RCC 7860 (cell line): ENCODE data around the gene SPG21.
"Not testable (repeated sequence)": the region's sequence is repeated elsewhere in the genome, so short reads cannot be mapped to it uniquely, and the experiment has no call there.

ENCODE experiments used
- DNase-seq: peaks from one replicate; pipeline ENCODE4 v3.0.0-alpha.2; 2015; ENCODE audit warnings: low spot score
- FAIRE-seq: peaks from 2 replicates; lab custom pipeline; 2012; peaks lifted over from hg19 to GRCh38; lab: Jason Lieb, UNC

Gene SPG21

GRCh38 chr15:64989416-64990167, at the start of gene SPG21:
Gene SPG21, minus strand, starts transcription at chr15:64989914. Its CDS starts 6,345 bp downstream, at chr15:64983569.
- DNase-seq (peak; percentile 79), FAIRE-seq (no peak)

DNA sequence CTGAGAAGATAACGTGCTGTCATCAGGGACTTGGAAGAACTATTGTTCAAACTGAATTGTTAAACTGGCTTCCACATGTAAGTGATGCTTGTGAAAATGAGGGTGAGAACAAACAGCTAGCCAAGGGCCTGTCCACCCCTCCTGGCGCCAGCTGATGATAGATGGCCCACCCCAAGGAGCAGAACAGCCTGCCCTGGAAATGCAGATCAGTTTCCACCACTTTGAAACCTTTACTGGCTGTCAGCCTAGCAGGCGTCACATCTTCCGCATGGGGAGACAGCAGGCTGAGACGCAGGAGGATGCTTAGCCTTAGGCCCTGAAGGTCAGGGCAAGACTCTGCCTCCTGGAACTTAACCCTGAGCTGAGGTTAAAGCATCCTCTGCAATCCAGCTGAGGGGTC, 49.1 kb upstream of the SPG21 start:
- FAIRE-seq: no peak
- DNase-seq: no peak

- no peak for FAIRE-seq
- DNase-seq: no peak
These were observed 48.7 kb upstream of the SPG21 start for GRCh38 chr15:65038428-65038827.

DNA sequence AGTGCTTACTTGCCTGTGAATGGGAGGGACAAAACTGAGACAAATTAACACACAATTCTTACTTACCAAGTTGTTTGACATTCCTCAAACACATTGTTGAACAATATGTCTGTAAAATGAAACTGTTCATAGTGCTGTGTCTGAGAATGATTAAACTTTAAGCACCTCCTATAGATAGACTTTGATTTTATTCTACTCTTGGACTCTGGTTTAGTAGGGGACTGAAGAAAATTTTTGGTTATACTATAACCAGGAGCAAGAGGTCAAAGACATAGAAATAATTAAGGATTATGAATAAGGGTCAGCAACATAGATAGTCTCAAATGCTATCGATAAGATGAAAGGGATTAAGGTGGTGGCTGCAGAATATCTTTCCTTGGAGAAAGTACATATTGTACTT, 47.6 kb upstream of the SPG21 start:
- no peak for FAIRE-seq

GRCh38 chr15:65034719-65035118, 45.0 kb upstream of the SPG21 start:
- FAIRE-seq (no peak), DNase-seq (peak; percentile 49)

More for the DNA sequence above, 47.6 kb upstream of the SPG21 start:
- no peak for DNase-seq

- FAIRE-seq (no peak), DNase-seq (no peak)
These were observed 44.0 kb upstream of the SPG21 start for GRCh38 chr15:65033659-65034269.

DNA sequence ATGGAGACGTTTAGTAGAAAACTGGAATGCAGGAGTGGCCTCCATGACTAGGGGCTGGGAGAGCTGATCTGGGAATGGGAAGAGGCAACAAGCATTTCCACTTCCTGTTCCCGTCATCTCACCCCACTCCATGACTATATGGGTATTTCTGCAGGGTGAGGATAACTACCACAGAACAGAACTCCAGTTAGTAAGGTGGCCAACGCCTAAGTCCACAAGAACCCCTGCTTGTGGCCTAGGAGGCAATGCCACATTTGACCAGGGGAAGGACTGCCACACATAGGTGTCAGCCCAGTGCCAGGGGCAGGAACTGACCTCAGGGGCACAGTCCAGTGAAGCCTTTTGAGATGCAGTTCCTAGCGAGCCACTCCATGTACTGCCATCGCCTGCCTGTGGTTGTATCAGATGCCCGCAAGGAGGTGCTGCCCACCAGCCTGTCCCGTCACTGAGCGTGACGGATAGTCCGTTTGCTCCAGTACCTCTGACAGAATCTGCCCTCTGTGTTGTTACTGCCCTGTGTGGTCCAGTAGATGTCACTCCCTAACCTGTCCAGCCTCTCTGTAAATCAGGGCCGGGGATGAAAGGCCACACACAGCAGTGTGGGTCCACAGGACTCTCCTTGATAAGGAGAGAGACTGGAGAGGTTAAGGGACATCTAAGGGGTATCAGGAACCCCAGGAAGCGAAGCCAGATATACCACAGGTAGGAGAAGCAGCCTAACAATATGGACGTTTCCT, 43.3 kb upstream of the SPG21 start:
- no peak for FAIRE-seq
- peak; percentile 81 for DNase-seq

- DNase-seq: no peak
- no peak for FAIRE-seq
These were observed 40.1 kb upstream of the SPG21 start for GRCh38 chr15:65029736-65030208.

- DNase-seq (peak; percentile 46), FAIRE-seq (no peak)
These were observed 39.4 kb upstream of the SPG21 start, which contains the start of gene MTFMT for GRCh38 chr15:65028921-65029735. Gene MTFMT, minus strand, starts transcription at chr15:65029639. Its CDS starts 26 bp downstream, at chr15:65029613.

DNA sequence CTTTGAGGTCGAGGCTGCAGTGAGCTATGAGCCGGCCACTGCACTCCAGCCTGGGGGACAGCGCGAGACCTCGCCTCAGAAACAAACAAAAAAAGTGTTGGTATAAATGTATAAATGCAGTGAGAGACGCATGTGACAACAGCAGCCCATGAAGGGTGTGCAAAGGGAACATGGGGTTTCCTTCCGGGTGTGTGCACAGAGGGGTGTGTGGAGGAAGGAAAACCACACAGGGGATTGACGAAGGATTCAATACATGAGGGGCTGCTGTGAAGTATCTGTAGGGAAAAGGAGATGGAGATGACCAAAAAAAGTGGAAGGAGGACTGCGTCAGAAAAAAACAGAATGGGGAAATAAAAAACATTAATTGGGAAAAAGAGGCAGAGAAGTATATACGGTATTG, 38.6 kb upstream of the SPG21 start:
- DNase-seq: no peak
- no peak for FAIRE-seq

- DNase-seq (no peak), FAIRE-seq (no peak)
These were observed 37.9 kb upstream of the SPG21 start for GRCh38 chr15:65027593-65027992.

DNA sequence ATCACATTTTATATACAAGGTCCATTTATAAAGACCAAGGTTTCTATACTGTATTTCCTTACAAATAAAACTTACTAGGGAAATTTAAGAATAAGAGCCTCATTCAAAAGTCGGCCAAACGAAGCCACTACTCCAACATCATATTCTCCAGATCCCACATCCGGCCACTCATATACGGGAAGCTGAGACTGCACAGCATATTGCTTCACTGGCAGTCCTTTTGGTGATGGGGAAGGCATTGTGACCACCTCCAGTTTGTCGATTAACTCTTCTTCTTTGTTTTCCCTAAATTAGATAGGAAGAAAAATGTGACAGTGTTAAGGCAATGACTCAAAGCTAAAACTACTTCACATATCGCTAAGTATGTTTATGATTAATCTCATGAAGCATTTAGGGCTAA, 37.0 kb upstream of the SPG21 start:
- FAIRE-seq: no peak
- DNase-seq: no peak

GRCh38 chr15:65021488-65021887, 31.8 kb upstream of the SPG21 start:
- DNase-seq (no peak), FAIRE-seq (no peak)

GRCh38 chr15:65020419-65020818, 30.7 kb upstream of the SPG21 start:
- FAIRE-seq (no peak), DNase-seq (no peak)

GRCh38 chr15:65011198-65011597, 21.5 kb upstream of the SPG21 start:
- FAIRE-seq, DNase-seq: not testable (repeated sequence)

- no peak for FAIRE-seq
- no peak for DNase-seq
These were observed 19.3 kb upstream of the SPG21 start for GRCh38 chr15:65008983-65009382.

DNA sequence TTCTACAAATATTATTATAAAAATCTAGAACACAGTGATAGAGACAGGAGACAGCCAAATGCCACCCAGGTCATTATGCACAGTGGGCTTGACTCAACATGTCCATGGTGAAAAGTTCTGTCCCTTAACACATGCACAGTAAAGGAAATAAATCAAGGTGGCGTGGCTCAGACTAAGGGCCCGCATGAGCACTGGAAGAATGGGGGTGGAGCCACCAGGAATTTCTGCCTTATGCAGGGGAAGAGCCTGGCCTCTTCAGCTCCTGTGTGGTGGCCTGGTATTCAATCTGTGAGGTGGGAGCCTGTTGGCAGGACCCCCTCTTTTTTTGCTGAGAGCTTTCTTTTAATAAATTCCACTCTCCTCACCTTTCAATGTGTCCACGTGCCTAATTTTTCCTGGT, 17.2 kb upstream of the SPG21 start:
- no peak for FAIRE-seq
- DNase-seq: no peak

DNA sequence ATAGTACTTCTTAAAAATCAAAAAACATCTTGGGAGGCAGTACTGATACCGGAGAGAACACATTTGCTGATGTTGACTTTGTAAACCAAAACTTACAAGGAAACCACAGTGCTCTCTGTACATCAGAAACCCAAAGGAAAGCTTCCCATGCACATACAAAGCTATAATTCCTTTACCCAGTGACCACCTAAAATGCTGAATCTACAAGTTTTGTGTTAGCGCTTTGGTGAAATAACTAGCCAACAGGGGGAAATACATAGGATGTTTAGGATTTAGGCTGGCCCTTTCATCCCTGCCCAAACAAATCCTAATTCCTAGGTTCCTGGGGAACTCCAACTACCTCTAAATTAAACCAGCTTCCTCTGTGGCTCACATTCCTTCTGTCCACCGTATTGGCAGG, 15.3 kb upstream of the SPG21 start:
- FAIRE-seq: no peak

GRCh38 chr15:64997745-64998375, 8.1 kb upstream of the SPG21 start:
- DNase-seq (no peak), FAIRE-seq (no peak)

More for the DNA sequence above, 15.3 kb upstream of the SPG21 start:
- DNase-seq: no peak

DNA sequence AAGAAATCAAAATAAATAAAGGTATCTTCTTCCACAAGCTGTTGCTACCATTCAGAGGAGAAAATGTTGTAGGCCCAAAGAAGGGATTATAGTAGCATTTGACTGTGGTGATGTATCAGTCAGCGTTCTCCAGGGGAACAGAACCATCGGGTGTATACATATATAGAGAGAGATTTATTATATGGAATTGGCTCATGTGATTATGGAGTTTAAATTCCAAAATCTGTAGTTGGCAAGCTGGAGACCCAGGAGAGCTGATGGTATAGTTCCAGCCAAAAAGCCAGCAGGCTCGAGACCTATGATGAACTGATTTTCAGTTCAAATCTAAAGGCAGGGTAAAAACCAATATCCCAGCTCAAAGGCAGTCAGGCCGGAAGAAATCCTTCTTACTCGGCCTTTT, 7.4 kb upstream of the SPG21 start:
- DNase-seq (no peak), FAIRE-seq (no peak)
